Muscle of arm (tissue), 12 donors: ENCODE data around the gene TNFRSF18. TPM values are rescaled to one million over a fixed set of nuclear protein-coding genes. Genes with fewer than 3 reads are reported as not detected.

Source experiments
- DNase-seq: peaks from one replicate; pipeline ENCODE4 v3.0.0-alpha.2; 2013
- polyA plus RNA-seq, 12 donors: library from polyadenylated mRNA; unstranded; fragments of 120-200 nt; gene quantifications; one replicate each; pipeline ENCODE4 v1.2.1, GENCODE V29; 2013; ENCODE audit not compliant: insufficient read length in 12 of 12

Gene TNFRSF18
- polyA plus RNA-seq, 12 donors = 0.87 to 4.2 (median 2.6) TPM; not detected in 2

- DNase-seq = no peak
Measured at GRCh38 chr1:1229770-1230169, 23.4 kb upstream of the TNFRSF18 start.

GRCh38 chr1:1228596-1229321 lies 22.4 kb upstream of the TNFRSF18 start:
- DNase-seq = no peak

- DNase-seq = no peak
Measured at GRCh38 chr1:1228187-1228586, 21.8 kb upstream of the TNFRSF18 start.

- DNase-seq = no peak
Measured at GRCh38 chr1:1227386-1227785, 21.0 kb upstream of the TNFRSF18 start.

GRCh38 chr1:1226566-1227362 lies 20.4 kb upstream of the TNFRSF18 start:
- no peak for DNase-seq

GRCh38 chr1:1225913-1226312 lies 19.5 kb upstream of the TNFRSF18 start:
- DNase-seq = no peak

- no peak for DNase-seq
Measured at GRCh38 chr1:1225238-1225845, 18.9 kb upstream of the TNFRSF18 start.

GRCh38 chr1:1223891-1224290 lies 17.5 kb upstream of the TNFRSF18 start:
- DNase-seq = no peak

GRCh38 chr1:1223321-1223720 lies 16.9 kb upstream of the TNFRSF18 start:
- no peak for DNase-seq

GRCh38 chr1:1222575-1223225 lies 16.3 kb upstream of the TNFRSF18 start:
- DNase-seq = no peak

GRCh38 chr1:1221887-1222574 lies 15.6 kb upstream of the TNFRSF18 start:
- DNase-seq = no peak

- no peak for DNase-seq
Measured at GRCh38 chr1:1220197-1220596, 13.8 kb upstream of the TNFRSF18 start.

GRCh38 chr1:1219341-1219740 lies 12.9 kb upstream of the TNFRSF18 start:
- no peak for DNase-seq

- no peak for DNase-seq
Measured at GRCh38 chr1:1218524-1219200, 12.3 kb upstream of the TNFRSF18 start.

- DNase-seq = no peak
Measured at GRCh38 chr1:1217621-1218523, 11.5 kb upstream of the TNFRSF18 start.

- no peak for DNase-seq
Measured at GRCh38 chr1:1216770-1217620, 10.6 kb upstream of the TNFRSF18 start.

GRCh38 chr1:1215881-1216605 lies 9.7 kb upstream of the TNFRSF18 start:
- DNase-seq = no peak

- no peak for DNase-seq
Measured at GRCh38 chr1:1215080-1215676, 8.8 kb upstream of the TNFRSF18 start.
